Activated T-cell treated with anti-CD3 and anti-CD28 coated beads for 48 hours (primary cell): Measurements from ENCODE around the gene BPIFA3.

Experiments used
- DNase-seq: peaks from one replicate; pipeline ENCODE4 v3.0.0-alpha.2; 2020; ENCODE audit warnings: low read depth

The BPIFA3 gene

GRCh38 chr20:33224399-33224798, 7.2 kb downstream of the BPIFA3 start:
- no peak for DNase-seq

- DNase-seq = no peak
Observed at GRCh38 chr20:33229843-33230242, 12.7 kb downstream of the BPIFA3 start.

GRCh38 chr20:33231237-33231636, 14.1 kb downstream of the BPIFA3 start:
- no peak for DNase-seq

- DNase-seq = no peak
Observed at GRCh38 chr20:33232486-33233072, 15.4 kb downstream of the BPIFA3 start.

- no peak for DNase-seq
Observed at GRCh38 chr20:33233129-33233774, 16.1 kb downstream of the BPIFA3 start.

GRCh38 chr20:33234050-33234449, 16.9 kb downstream of the BPIFA3 start:
- no peak for DNase-seq

GRCh38 chr20:33235696-33236095, 18.5 kb downstream of the BPIFA3 start, which contains the start of gene BPIFA1:
BPIFA1 (plus strand) TSS chr20:33235996; CDS start chr20:33237712, 1,716 bp downstream.
- no peak for DNase-seq

- no peak for DNase-seq
Observed at GRCh38 chr20:33236351-33236750, 19.2 kb downstream of the BPIFA3 start.

GRCh38 chr20:33237989-33238388, 20.8 kb downstream of the BPIFA3 start:
- no peak for DNase-seq

- no peak for DNase-seq
Observed at GRCh38 chr20:33239418-33239817, 22.3 kb downstream of the BPIFA3 start.

- no peak for DNase-seq
Observed at GRCh38 chr20:33239979-33240736, 23.0 kb downstream of the BPIFA3 start.

GRCh38 chr20:33240923-33241322, 23.8 kb downstream of the BPIFA3 start:
- DNase-seq = no peak

GRCh38 chr20:33242319-33243100, 25.4 kb downstream of the BPIFA3 start:
- DNase-seq = no peak

- no peak for DNase-seq
Observed at GRCh38 chr20:33246077-33246476, 28.9 kb downstream of the BPIFA3 start.

- DNase-seq = no peak
Observed at GRCh38 chr20:33249456-33249855, 32.3 kb downstream of the BPIFA3 start.

GRCh38 chr20:33250666-33251065, 33.5 kb downstream of the BPIFA3 start:
- DNase-seq = no peak

GRCh38 chr20:33251496-33251895, 34.3 kb downstream of the BPIFA3 start:
- no peak for DNase-seq

- no peak for DNase-seq
Observed at GRCh38 chr20:33252460-33252859, 35.3 kb downstream of the BPIFA3 start.

GRCh38 chr20:33255005-33255404, 37.9 kb downstream of the BPIFA3 start:
- DNase-seq = no peak

GRCh38 chr20:33257237-33257636, 40.1 kb downstream of the BPIFA3 start:
- DNase-seq = no peak

GRCh38 chr20:33259371-33259770, 42.2 kb downstream of the BPIFA3 start:
- no peak for DNase-seq

GRCh38 chr20:33261465-33261864, 44.3 kb downstream of the BPIFA3 start:
- DNase-seq = no peak
